ENCODE measurements around the gene CCDC33. TPM values are rescaled to one million over a fixed set of nuclear protein-coding genes. Genes with fewer than 3 reads are reported as not detected.
"Not testable (repeated sequence)": the region's sequence is repeated elsewhere in the genome, so short reads cannot be mapped to it uniquely, and the experiment has no call there.

The CCDC33 gene
- total RNA-seq, 1 donor from 2014 or later, result not detected

DNA sequence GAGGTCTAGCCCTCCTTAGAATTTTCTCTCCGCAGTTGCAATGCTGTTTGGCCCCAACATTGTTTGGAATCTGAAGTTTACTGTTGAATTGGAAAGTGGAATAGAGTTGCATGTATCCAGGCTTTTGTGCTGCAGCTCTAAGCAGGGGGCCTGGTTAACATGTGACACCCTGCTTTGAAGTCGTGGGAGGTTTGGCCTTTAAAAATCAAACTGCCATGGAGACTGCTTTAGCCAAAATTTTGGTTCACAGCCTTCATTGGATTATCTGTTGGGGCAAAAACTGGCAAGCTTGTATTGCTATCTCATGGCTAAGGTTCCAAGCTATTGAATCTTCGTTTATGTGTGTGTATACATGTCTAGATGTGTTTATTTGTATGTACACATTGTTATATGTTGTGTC, 115.5 kb downstream of the CCDC33 start:
- no peaks in the 10 kb centered on the region for H3K4me1 Mint-ChIP-seq
- peaks cover 15% of the 10 kb centered on the region for H3K9me3 Mint-ChIP-seq
- H3K27ac Mint-ChIP-seq, result no peak overlapping the region
- intact Hi-C loops (cut with micrococcal nuclease), result no loop called here
- no peak for DNase-seq
- H3K4me3 Mint-ChIP-seq, result no peak overlapping the region
- H3K36me3 Mint-ChIP-seq (ENCODE audit: low read depth), result no peaks in the 10 kb centered on the region
- H3K27me3 Mint-ChIP-seq, result peaks cover 23% of the 10 kb centered on the region

DNA sequence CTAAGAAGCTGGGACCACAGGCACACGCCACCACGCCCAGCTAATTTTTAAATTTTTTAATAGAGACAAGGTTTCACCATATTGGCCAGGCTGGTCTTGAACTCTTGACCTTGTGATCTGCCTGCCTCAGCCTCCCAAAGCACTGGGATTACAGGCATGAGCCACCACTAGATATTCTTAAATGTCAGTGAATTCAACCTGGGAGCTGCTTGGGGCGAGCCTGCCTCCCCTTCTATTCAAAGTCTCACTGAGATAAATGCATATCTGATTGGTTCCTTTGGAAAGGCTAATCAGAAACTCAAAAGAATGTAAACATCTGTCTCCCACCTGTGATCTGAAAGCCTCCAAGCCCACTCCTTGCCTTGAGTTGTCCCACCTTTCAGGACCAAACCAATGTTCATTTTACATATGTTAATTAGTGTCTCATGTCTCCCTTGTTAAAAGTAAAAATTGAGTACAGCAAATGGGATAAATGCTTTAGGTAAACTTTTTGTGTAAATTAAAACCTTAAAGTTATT, 116.3 kb downstream of the CCDC33 start:
- no peak for DNase-seq
- no peaks in the 10 kb centered on the region for H3K36me3 Mint-ChIP-seq (ENCODE audit: low read depth)
- H3K4me3 Mint-ChIP-seq, result no peak overlapping the region
- intact Hi-C loops (cut with micrococcal nuclease), result no loop called here
- no peaks in the 10 kb centered on the region for H3K4me1 Mint-ChIP-seq
- H3K9me3 Mint-ChIP-seq, result peaks cover 15% of the 10 kb centered on the region
- H3K27me3 Mint-ChIP-seq, result peaks cover 23% of the 10 kb centered on the region
- no peak overlapping the region for H3K27ac Mint-ChIP-seq

GRCh38 chr15:74353992-74354391, 117.9 kb downstream of the CCDC33 start:
- intact Hi-C loops (cut with micrococcal nuclease), result not testable (repeated sequence)

GRCh38 chr15:74356050-74356449, 119.9 kb downstream of the CCDC33 start:
- H3K4me3 Mint-ChIP-seq; intact Hi-C loops (cut with micrococcal nuclease); DNase-seq; H3K27ac Mint-ChIP-seq; H3K36me3 Mint-ChIP-seq (ENCODE audit: low read depth); H3K4me1 Mint-ChIP-seq: not testable (repeated sequence)
- peaks cover 15% of the 10 kb centered on the region for H3K9me3 Mint-ChIP-seq
- peaks cover 16% of the 10 kb centered on the region for H3K27me3 Mint-ChIP-seq

More at GRCh38 chr15:74353992-74354391, 117.9 kb downstream of the CCDC33 start:
- H3K4me1 Mint-ChIP-seq; H3K27ac Mint-ChIP-seq; H3K4me3 Mint-ChIP-seq; H3K36me3 Mint-ChIP-seq (ENCODE audit: low read depth); DNase-seq: not testable (repeated sequence)
- Mint-ChIP-seq H3K27me3 (peaks cover 23% of the 10 kb centered on the region), H3K9me3 (peaks cover 15% of the 10 kb centered on the region)

GRCh38 chr15:74357514-74357913, 121.4 kb downstream of the CCDC33 start:
- H3K36me3 Mint-ChIP-seq (ENCODE audit: low read depth); intact Hi-C loops (cut with micrococcal nuclease); H3K4me3 Mint-ChIP-seq; H3K4me1 Mint-ChIP-seq; H3K27ac Mint-ChIP-seq; DNase-seq: not testable (repeated sequence)
- Mint-ChIP-seq H3K9me3 (peaks cover 15% of the 10 kb centered on the region), H3K27me3 (peaks cover 22% of the 10 kb centered on the region)

- H3K36me3 Mint-ChIP-seq (ENCODE audit: low read depth); DNase-seq; H3K4me3 Mint-ChIP-seq; H3K27ac Mint-ChIP-seq; H3K4me1 Mint-ChIP-seq; intact Hi-C loops (cut with micrococcal nuclease): not testable (repeated sequence)
- Mint-ChIP-seq H3K27me3 (peaks cover 32% of the 10 kb centered on the region), H3K9me3 (peaks cover 13% of the 10 kb centered on the region)
Measured at GRCh38 chr15:74359376-74359775, 123.2 kb downstream of the CCDC33 start.

DNA sequence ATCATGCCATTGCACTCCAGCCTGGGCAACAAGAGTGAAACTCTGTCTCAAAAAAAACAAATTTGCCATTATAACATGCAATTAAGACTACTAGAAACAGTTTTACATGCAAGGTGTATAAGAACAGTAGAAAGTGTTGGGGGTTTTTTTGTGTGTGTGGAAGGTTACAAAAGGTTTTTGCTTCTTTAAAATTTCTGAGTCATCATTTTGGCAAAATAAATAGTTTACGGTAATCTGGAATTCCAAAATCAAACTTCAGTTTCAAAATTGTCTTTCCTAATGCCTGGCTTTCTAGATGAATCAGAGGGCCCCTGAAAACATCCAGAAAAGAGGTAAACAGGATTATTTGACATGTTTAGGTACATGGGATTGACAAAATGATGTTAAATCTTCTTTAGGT, 124.7 kb downstream of the CCDC33 start:
- H3K4me1 Mint-ChIP-seq; H3K36me3 Mint-ChIP-seq (ENCODE audit: low read depth); intact Hi-C loops (cut with micrococcal nuclease); DNase-seq; H3K4me3 Mint-ChIP-seq; H3K27ac Mint-ChIP-seq; H3K9me3 Mint-ChIP-seq: not testable (repeated sequence)
- peaks cover 33% of the 10 kb centered on the region for H3K27me3 Mint-ChIP-seq

DNA sequence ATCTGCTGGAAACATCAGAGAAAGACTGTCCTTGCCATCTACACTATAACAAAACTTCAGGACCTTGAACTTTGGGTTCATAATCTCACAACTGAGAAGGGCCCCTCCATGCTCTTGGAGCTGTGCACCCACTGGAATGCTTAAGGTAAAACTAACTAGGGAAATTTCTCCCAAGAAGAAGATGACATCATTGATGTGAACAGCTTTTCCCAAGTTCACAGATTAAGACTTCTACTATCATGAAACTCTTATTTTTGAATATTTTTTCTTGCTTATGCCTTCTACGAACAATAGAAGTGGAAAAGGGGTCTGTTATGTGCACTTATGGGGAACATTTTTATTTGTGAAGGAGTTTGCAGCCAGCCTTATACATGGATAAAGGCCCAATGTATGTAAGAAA, 126.4 kb downstream of the CCDC33 start:
- Mint-ChIP-seq H3K27me3 (peaks cover 46% of the 10 kb centered on the region), H3K36me3 (ENCODE audit: low read depth) (no peaks in the 10 kb centered on the region), H3K4me1 (peaks cover 3% of the 10 kb centered on the region), H3K4me3 (no peak overlapping the region), H3K9me3 (no peaks in the 10 kb centered on the region), H3K27ac (no peak overlapping the region)
- no peak for DNase-seq
- intact Hi-C loops (cut with micrococcal nuclease), result no loop called here

DNA sequence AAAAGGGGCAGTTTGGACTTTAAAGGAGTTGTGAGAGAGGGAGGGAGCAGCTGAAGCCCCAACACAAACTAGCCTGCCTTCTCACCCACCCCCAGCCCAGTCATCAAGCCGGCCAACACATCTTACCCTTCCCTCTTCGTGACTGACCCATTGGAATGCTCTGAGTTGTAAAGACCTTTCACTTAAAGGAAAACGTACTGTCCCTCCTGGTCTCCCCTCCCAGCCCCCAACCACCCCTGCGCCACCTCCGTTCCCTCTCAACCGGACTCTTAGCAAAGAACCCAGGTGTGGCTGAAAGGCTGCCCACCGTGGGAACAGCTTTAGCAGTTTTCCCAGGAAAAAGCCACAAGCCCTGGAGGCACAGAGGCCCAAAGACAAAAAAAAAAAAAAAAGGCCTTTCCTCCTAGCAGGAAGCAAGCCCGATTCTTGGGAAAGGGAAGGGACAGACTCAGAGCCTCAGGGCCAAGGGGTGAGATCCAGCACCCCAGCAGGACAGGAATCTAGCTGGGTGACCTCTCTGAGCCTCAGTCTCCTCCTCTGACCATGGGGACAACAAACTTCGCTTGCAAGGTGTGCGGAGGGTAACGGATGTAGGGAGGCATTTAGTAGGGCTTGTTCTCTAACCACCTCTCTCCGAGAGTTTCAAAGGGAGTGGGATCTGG, 128.9 kb downstream of the CCDC33 start:
- intact Hi-C loops (cut with micrococcal nuclease), result no loop called here
- Mint-ChIP-seq H3K36me3 (ENCODE audit: low read depth) (no peaks in the 10 kb centered on the region), H3K27me3 (peaks cover 62% of the 10 kb centered on the region), H3K9me3 (no peaks in the 10 kb centered on the region), H3K4me3 (peak overlapping the region; percentile 69), H3K4me1 (peaks cover 3% of the 10 kb centered on the region), H3K27ac (no peak overlapping the region)
- no peak for DNase-seq

DNA sequence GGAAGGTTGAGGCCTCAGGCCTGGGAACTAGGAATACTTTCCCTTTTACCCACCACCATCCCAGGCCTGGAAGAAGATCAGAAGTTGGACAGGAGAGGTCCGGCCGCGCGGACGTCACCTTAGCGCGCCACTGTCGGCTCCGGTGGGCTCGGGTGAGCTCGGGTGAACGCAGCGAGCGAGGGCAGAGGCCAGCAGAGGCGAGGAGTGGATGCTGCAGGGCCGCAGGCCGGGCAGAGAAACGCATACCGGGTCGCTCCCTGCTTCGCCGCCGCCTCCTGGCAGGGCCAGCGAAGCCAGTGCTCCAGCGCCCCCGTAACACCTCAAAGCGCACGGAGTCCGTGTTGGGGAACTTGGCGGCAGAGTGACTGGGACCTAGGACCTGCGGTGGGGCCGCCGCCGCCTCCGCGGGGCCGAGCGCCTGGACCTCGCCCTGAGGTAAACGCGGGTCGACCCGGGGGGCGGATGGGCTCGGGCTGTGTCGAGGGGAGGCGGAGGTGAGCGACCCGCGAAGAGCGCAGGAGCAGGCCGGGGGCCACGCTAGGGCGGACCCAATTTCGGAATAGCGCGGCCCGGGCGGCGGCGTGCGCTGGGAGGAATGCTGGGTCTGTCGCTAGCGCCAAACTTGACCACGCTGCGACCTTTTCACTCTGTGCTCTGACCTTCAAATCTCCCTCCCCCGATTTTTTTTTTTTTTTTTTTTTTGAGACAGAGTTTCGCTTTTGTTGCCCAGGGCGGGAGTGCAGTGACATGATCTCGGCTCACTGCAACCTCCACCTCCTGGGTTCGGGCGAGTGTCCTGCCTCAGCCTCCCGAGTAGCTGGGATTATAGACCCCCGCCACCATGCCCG, 129.7 kb downstream of the CCDC33 start:
- Mint-ChIP-seq H3K9me3 (no peaks in the 10 kb centered on the region), H3K4me3 (peak overlapping the region; percentile 69), H3K27me3 (peaks cover 68% of the 10 kb centered on the region), H3K4me1 (peaks cover 3% of the 10 kb centered on the region), H3K36me3 (ENCODE audit: low read depth) (no peaks in the 10 kb centered on the region), H3K27ac (no peak overlapping the region)
- intact Hi-C loops (cut with micrococcal nuclease), result no loop called here
- peak; percentile 63 for DNase-seq

- no peak for DNase-seq
- intact Hi-C loops (cut with micrococcal nuclease), result no loop called here
- Mint-ChIP-seq H3K27me3 (peaks cover 73% of the 10 kb centered on the region), H3K4me3 (peak within 1 kb of the TSS; percentile 34), H3K27ac (no peak within 1 kb of the TSS), H3K36me3 (ENCODE audit: low read depth) (no peaks in the 10 kb centered on the region), H3K4me1 (peaks cover 3% of the 10 kb centered on the region), H3K9me3 (no peaks in the 10 kb centered on the region)
Measured at GRCh38 chr15:74367296-74367854, 131.2 kb downstream of the CCDC33 start, which contains the start of gene CYP11A1. Gene CYP11A1 (minus strand): TSS chr15:74367646. CDS start chr15:74367585, 61 bp downstream.

GRCh38 chr15:74368121-74368520, 132.0 kb downstream of the CCDC33 start:
- intact Hi-C loops (cut with micrococcal nuclease), result no loop called here
- DNase-seq, result no peak
- Mint-ChIP-seq H3K4me3 (no peak overlapping the region), H3K4me1 (peaks cover 4% of the 10 kb centered on the region), H3K27me3 (peaks cover 71% of the 10 kb centered on the region), H3K36me3 (ENCODE audit: low read depth) (no peaks in the 10 kb centered on the region), H3K9me3 (no peaks in the 10 kb centered on the region), H3K27ac (no peak overlapping the region)

DNA sequence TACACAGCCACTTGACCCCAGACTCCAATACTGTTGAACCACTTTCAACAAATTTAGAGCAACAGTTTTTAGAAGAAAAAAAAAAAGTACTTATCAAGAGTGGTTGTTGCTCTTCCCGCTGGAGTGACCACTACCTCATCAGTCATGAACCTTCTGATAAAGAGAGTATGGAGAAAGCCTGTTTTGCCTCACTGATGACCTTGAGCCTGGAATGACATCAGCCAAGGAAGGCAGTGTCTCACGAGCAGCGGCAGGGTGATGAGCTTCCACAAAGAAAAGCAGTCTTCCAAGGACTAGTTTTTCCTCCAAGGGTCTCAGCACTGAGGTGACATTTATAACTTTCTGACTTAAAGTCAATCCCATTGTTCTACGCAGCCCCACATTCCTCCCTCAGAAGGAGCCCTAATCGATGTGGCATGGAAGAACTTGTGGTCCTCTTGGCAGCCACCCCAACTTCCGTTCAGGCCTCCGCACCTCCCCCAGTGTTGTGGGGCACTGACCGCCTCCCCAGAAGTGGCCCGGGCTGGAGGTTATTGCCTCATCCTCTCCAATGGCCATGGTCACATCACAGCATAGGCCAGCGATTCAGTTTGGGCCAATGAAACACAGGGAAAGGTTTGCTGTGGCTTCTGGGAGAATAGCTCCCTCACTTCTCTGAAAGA, 133.1 kb downstream of the CCDC33 start:
- H3K9me3 Mint-ChIP-seq, result no peaks in the 10 kb centered on the region
- no peak for DNase-seq
- intact Hi-C loops (cut with micrococcal nuclease), result no loop called here
- H3K36me3 Mint-ChIP-seq (ENCODE audit: low read depth), result no peaks in the 10 kb centered on the region
- no peak overlapping the region for H3K4me3 Mint-ChIP-seq
- H3K27me3 Mint-ChIP-seq, result peaks cover 68% of the 10 kb centered on the region
- H3K4me1 Mint-ChIP-seq, result peaks cover 10% of the 10 kb centered on the region
- H3K27ac Mint-ChIP-seq, result no peak overlapping the region

Data from activated CD4-positive, alpha-beta T cell treated with anti-CD3 and anti-CD28 coated beads, Interleukin-2, amount 10 ng/mL, durations not matched to agents 24 days and 14 days (primary cell).